Bronchial epithelial cell (primary cell): ENCODE data around the gene NCMAP. TPM values are rescaled to one million over a fixed set of nuclear protein-coding genes. Genes with fewer than 3 reads are reported as not detected.

Experiments
- DNase-seq: peaks from one replicate; pipeline ENCODE4 v3.0.0-alpha.2; 2010; ENCODE audit warnings: low read depth
- FAIRE-seq: peaks from 2 replicates; lab custom pipeline; 2011; peaks lifted over from hg19 to GRCh38; lab: Jason Lieb, UNC
- H3K27me3 ChIP-seq: 2 replicates; pipeline ENCODE4 v1.5.1; 2011; ENCODE audit warnings: low read length; ENCODE audit not compliant: control insufficient read depth, insufficient read depth
- H3K36me3 ChIP-seq: 2 replicates; pipeline ENCODE4 v1.5.1; 2011; ENCODE audit warnings: low read length; ENCODE audit not compliant: control insufficient read depth, insufficient read depth
- H3K4me3 ChIP-seq: 2 replicates; pipeline ENCODE4 v1.5.1; 2011; ENCODE audit warnings: mild to moderate bottlenecking, low read depth, low read length, control low read depth
- CTCF ChIP-seq: IDR thresholded peaks from 2 replicates; pipeline ENCODE4 v1.5.1; 2011; ENCODE audit warnings: mild to moderate bottlenecking, moderate library complexity, low read length, control low read depth, inconsistent platforms; ENCODE audit not compliant: insufficient read depth, severe bottlenecking
- total RNA-seq: library from RNA; depleted of rRNA; stranded (reverse); fragments of >200 nt; gene quantifications from 2 replicates; pipeline ENCODE4 v1.2.1, GENCODE V29; 2014

The NCMAP gene
- total RNA-seq, 1 donor from 2014 or later, result not detected

GRCh38 chr1:24554714-24555113, 1.2 kb upstream of the NCMAP start:
- Histone ChIP-seq H3K27me3 (peaks cover 1% of the 10 kb centered on the region), H3K4me3 (no peak overlapping the region), H3K36me3 (no peaks in the 10 kb centered on the region)
- FAIRE-seq (no peak), DNase-seq (no peak)
- no peak for TF ChIP-seq CTCF

- H3K36me3 ChIP-seq, result no peaks in the 10 kb centered on the region
- H3K27me3 ChIP-seq, result peaks cover 1% of the 10 kb centered on the region
- DNase-seq (no peak), FAIRE-seq (no peak)
- peak overlapping the region; percentile 30 for H3K4me3 ChIP-seq
- TF ChIP-seq CTCF, result no peak
Observed at GRCh38 chr1:24556414-24556795, 518 bp downstream of the NCMAP start.

GRCh38 chr1:24557220-24557619, 1.3 kb downstream of the NCMAP start:
- no peak for FAIRE-seq
- H3K36me3 ChIP-seq, result no peaks in the 10 kb centered on the region
- no peak for TF ChIP-seq CTCF
- DNase-seq, result no peak
- no peak overlapping the region for H3K4me3 ChIP-seq
- peaks cover 1% of the 10 kb centered on the region for H3K27me3 ChIP-seq

GRCh38 chr1:24557711-24558131, 1.8 kb downstream of the NCMAP start:
- FAIRE-seq, result no peak
- H3K36me3 ChIP-seq, result no peaks in the 10 kb centered on the region
- peaks cover 1% of the 10 kb centered on the region for H3K27me3 ChIP-seq
- TF ChIP-seq CTCF, result no peak
- H3K4me3 ChIP-seq, result no peak overlapping the region
- DNase-seq, result no peak

GRCh38 chr1:24558455-24558854, 2.6 kb downstream of the NCMAP start:
- Histone ChIP-seq H3K4me3 (no peak overlapping the region), H3K27me3 (peaks cover 1% of the 10 kb centered on the region), H3K36me3 (no peaks in the 10 kb centered on the region)
- TF ChIP-seq CTCF, result no peak
- FAIRE-seq, result no peak
- DNase-seq, result no peak
